HG03045 (cell line): ENCODE measurements around the gene CAT.

ENCODE experiments used
- ATAC-seq: cut with Tn5 transposase; IDR thresholded peaks from one replicate; pipeline ENCODE4 v1.9.1; 2021; ENCODE audit warnings: mild to moderate bottlenecking, moderate library complexity; ENCODE audit not compliant: unreplicated experiment

Gene CAT

GRCh38 chr11:34521265-34521664, 82.5 kb downstream of the CAT start:
- no peak for ATAC-seq
